Esophagus squamous epithelium (tissue), 5 donors: ENCODE results near the gene CRHR1. TPM values are rescaled to one million over a fixed set of nuclear protein-coding genes. Genes with fewer than 3 reads are reported as not detected.

ENCODE experiments used
- DNase-seq: peaks from one replicate; lab custom pipeline; 2025; lab: John Stamatoyannopoulos, UW
- H3K27ac ChIP-seq, 4 donors: fragments of 200-600 bp; sonication (generic); one replicate each; pipeline ENCODE4 v1.5.1; 2016 to 2019; ENCODE audit warnings: mild to moderate bottlenecking in 1 of 4
- H3K27me3 ChIP-seq, 4 donors: fragments of 200-600 bp; sonication (generic); 1 replicate in 3 of 4; 2 replicates in 1 of 4; pipeline versions ENCODE4 v1.5.1 to v1.6.0; 2017 to 2021; ENCODE audit warnings: antibody characterized with exemption in 1 of 4
- H3K36me3 ChIP-seq, 3 donors: fragments of 200-600 bp; sonication (generic); one replicate each; pipeline ENCODE4 v1.5.1; 2016 to 2019
- H3K4me1 ChIP-seq, 3 donors: fragments of 200-600 bp; sonication (generic); one replicate each; pipeline ENCODE4 v1.5.1; 2017 to 2019
- H3K4me3 ChIP-seq, 4 donors: fragments of 200-600 bp; sonication (generic); 1 replicate in 3 of 4; 2 replicates in 1 of 4; pipeline ENCODE4 v1.5.1; 2016 to 2019; ENCODE audit warnings: mild to moderate bottlenecking in 2 of 4, moderate library complexity in 1 of 4
- H3K9me3 ChIP-seq, 3 donors: fragments of 200-600 bp; sonication (generic); one replicate each; pipeline ENCODE4 v1.5.1; 2016 to 2019
- CTCF ChIP-seq, 6 experiments: fragments of 450-650 bp in 4 of 6; fragments of 200-600 bp in 2 of 6; sonication (generic) in 2 of 6; IDR thresholded peaks; one replicate each; pipeline ENCODE4 v1.5.1; 2016 to 2019; ENCODE audit warnings: antibody characterized with exemption in 6 of 6, mild to moderate bottlenecking in 4 of 6, moderate library complexity in 4 of 6
- POLR2A ChIP-seq, 4 donors: fragments of 450-650 bp; IDR thresholded peaks; one replicate each; pipeline ENCODE4 v1.6.1; 2017; ENCODE audit warnings: antibody characterized with exemption in 4 of 4, mild to moderate bottlenecking in 4 of 4, moderate library complexity in 3 of 4
- WGBS, 2 donors: methylation state at CpG; one replicate each; pipeline ENCODE4 v1.1.5; 2018; 5-methylcytosine and 5-hydroxymethylcytosine counted together
- intact Hi-C: fragments of 100-400 bp; cut with DNase I; formaldehyde crosslinking; loops from one replicate; pipeline ENCODE4 v1.15.0; 2022
- total RNA-seq, 4 donors: library from RNA; depleted of rRNA; stranded (reverse); fragments of >200 nt; gene quantifications; one replicate each; pipeline ENCODE4 v1.1.0, GENCODE V29; 2016
- donor health status: DM: yes; HTN: yes; CAD: no.

The CRHR1 gene
- total RNA-seq, 4 donors from 2014 or later, result not detected

GRCh38 chr17:45847101-45847500 lies 63.0 kb downstream of the CRHR1 start:
- TF ChIP-seq POLR2A (IDR thresholded peaks at IDR 0.05), result no peak
- TF ChIP-seq CTCF (IDR thresholded peaks at IDR 0.05), result no peak
- 86 to 89% methylated on average over 4 of the region's 4 CpGs for WGBS, 2 donors
- no peaks in the 10 kb centered on the region for H3K36me3 ChIP-seq
- H3K4me1 ChIP-seq, result no peaks in the 10 kb centered on the region
- H3K9me3 ChIP-seq, result no peaks in the 10 kb centered on the region
- H3K27ac ChIP-seq, result no peak overlapping the region
- H3K27me3 ChIP-seq, result peaks cover 0 to 27% (median 0%) of the 10 kb centered on the region in 4 donors
- DNase-seq, result no peak
- intact Hi-C loops, result no loop called here
- H3K4me3 ChIP-seq, result no peak overlapping the region

GRCh38 chr17:45847747-45848146 lies 63.6 kb downstream of the CRHR1 start:
- no peaks in the 10 kb centered on the region for H3K9me3 ChIP-seq
- no peaks in the 10 kb centered on the region for H3K36me3 ChIP-seq
- 78 to 80% methylated on average over 5 of the region's 5 CpGs for WGBS, 2 donors
- intact Hi-C loops, result no loop called here
- DNase-seq, result no peak
- no peak overlapping the region for H3K27ac ChIP-seq
- peaks cover 0 to 33% (median 0%) of the 10 kb centered on the region in 4 donors for H3K27me3 ChIP-seq
- peaks cover 0 to 3% (median 0%) of the 10 kb centered on the region in 3 donors for H3K4me1 ChIP-seq
- TF ChIP-seq POLR2A (IDR thresholded peaks at IDR 0.05), result no peak
- H3K4me3 ChIP-seq, result no peak overlapping the region

GRCh38 chr17:45848405-45848804 lies 64.3 kb downstream of the CRHR1 start:
- H3K9me3 ChIP-seq, result no peaks in the 10 kb centered on the region
- H3K27ac ChIP-seq, result no peak overlapping the region
- 86 to 92% methylated on average over 7 to 8 of the region's 9 CpGs for WGBS, 2 donors
- no peaks in the 10 kb centered on the region for H3K36me3 ChIP-seq
- no peak overlapping the region for H3K4me3 ChIP-seq
- peaks cover 0 to 39% (median 0%) of the 10 kb centered on the region in 4 donors for H3K27me3 ChIP-seq
- no peak for DNase-seq
- intact Hi-C loops, result no loop called here
- H3K4me1 ChIP-seq, result peaks cover 0 to 3% (median 0%) of the 10 kb centered on the region in 3 donors
- no peak for TF ChIP-seq POLR2A (IDR thresholded peaks at IDR 0.05)

GRCh38 chr17:45848868-45849535 lies 64.9 kb downstream of the CRHR1 start:
- Histone ChIP-seq H3K9me3 (no peaks in the 10 kb centered on the region), H3K4me3 (no peak overlapping the region), H3K27me3 (peaks cover 0 to 45% (median 0%) of the 10 kb centered on the region in 4 donors), H3K4me1 (peaks cover 0 to 3% (median 0%) of the 10 kb centered on the region in 3 donors), H3K27ac (no peak overlapping the region), H3K36me3 (no peaks in the 10 kb centered on the region)
- WGBS, 2 donors, result 20 to 29% methylated on average over 1 of the region's 15 CpGs
- intact Hi-C loops, result no loop called here
- TF ChIP-seq POLR2A (IDR thresholded peaks at IDR 0.05) (no peak), CTCF (IDR thresholded peaks at IDR 0.05) (no peak)
- DNase-seq, result no peak

- Histone ChIP-seq H3K36me3 (no peaks in the 10 kb centered on the region), H3K4me1 (peaks cover 0 to 3% (median 0%) of the 10 kb centered on the region in 3 donors), H3K27ac (no peak overlapping the region), H3K4me3 (no peak overlapping the region), H3K9me3 (no peaks in the 10 kb centered on the region), H3K27me3 (peaks cover 0 to 51% (median 0%) of the 10 kb centered on the region in 4 donors)
- DNase-seq, result no peak
- TF ChIP-seq CTCF (IDR thresholded peaks at IDR 0.05), result no peak
- no peak for TF ChIP-seq POLR2A (IDR thresholded peaks at IDR 0.05)
- WGBS, 2 donors, result 74 to 84% methylated on average over 4 to 7 of the region's 7 CpGs
- intact Hi-C loops, result no loop called here
These were observed 65.4 kb downstream of the CRHR1 start for GRCh38 chr17:45849536-45849990.

- WGBS, 2 donors, result 57 to 67% methylated on average over 2 of the region's 4 CpGs
- Histone ChIP-seq H3K27me3 (peaks cover 0 to 53% (median 0%) of the 10 kb centered on the region in 4 donors), H3K9me3 (no peaks in the 10 kb centered on the region), H3K27ac (no peak overlapping the region), H3K4me3 (no peak overlapping the region), H3K36me3 (no peaks in the 10 kb centered on the region), H3K4me1 (peaks cover 0 to 3% (median 0%) of the 10 kb centered on the region in 3 donors)
- intact Hi-C loops, result no loop called here
- DNase-seq, result no peak
- no peak for TF ChIP-seq POLR2A (IDR thresholded peaks at IDR 0.05)
- TF ChIP-seq CTCF (IDR thresholded peaks at IDR 0.05), result no peak
These were observed 65.9 kb downstream of the CRHR1 start for GRCh38 chr17:45850011-45850410.
